NCI-H2029 treated with DMSO at 0.1 percent for 48 hours (cell line): Measurements from ENCODE around the gene SPRYD4.
"Not testable (repeated sequence)": the region's sequence is repeated elsewhere in the genome, so short reads cannot be mapped to it uniquely, and the experiment has no call there.

Source experiments
- DNase-seq: peaks from one replicate; lab custom pipeline; 2025; lab: John Stamatoyannopoulos, UW

SPRYD4 gene

GRCh38 chr12:56468216-56469006 lies at the start of gene SPRYD4:
Gene SPRYD4 (plus strand): TSS chr12:56468578. CDS start chr12:56468592, 14 bp downstream.
- DNase-seq: peak; percentile 72

- DNase-seq: no peak
Observed at GRCh38 chr12:56420411-56420810, 48.0 kb upstream of the SPRYD4 start.

- no peak for DNase-seq
Observed at GRCh38 chr12:56425193-56425592, 43.2 kb upstream of the SPRYD4 start.

DNA sequence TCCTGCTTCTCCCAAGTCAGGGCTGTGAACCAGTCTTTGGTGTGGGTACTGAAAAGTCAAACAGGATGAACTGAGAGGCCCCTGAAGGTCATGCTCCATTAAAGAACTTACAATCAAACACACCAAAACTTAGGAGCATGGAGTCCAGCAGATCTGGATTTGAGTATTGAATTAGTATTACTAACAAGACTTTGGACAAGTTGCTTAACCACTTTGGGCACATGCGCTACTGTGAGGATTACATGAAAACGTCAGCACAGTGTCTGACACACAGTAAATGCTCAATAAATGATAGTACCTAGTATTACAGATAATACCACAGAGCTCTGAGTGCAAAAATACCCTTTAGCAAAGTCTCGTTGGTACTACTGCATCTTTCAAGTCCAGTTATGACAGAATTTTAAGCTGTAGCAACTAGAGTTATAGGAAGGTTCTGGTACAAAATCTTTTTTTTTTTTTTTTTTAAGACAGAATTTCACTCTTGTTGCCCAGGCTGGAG lies 42.4 kb upstream of the SPRYD4 start:
- DNase-seq: no peak

- DNase-seq: no peak
Observed at GRCh38 chr12:56431288-56431687, 37.1 kb upstream of the SPRYD4 start.

GRCh38 chr12:56431850-56432249 lies 36.5 kb upstream of the SPRYD4 start:
- DNase-seq: no peak

DNA sequence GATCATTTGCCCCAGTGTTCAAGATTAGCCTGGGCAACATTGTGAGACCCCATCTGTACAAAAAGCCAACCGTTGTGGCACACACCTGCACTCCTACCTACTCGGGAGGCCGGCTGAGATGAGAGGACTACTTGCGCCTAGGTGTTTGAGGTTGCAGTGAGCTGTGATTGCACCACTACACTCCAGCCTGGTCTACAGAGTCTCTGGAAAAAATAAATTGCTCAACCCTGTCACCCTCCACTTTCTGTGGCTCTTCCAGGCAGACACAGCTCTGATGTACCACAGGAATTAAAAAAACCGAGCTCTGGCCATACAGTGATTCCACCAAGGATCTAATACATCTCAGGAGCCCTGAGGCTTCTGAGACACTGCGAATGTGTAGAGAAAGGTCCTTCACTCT lies 33.5 kb upstream of the SPRYD4 start:
- no peak for DNase-seq

DNA sequence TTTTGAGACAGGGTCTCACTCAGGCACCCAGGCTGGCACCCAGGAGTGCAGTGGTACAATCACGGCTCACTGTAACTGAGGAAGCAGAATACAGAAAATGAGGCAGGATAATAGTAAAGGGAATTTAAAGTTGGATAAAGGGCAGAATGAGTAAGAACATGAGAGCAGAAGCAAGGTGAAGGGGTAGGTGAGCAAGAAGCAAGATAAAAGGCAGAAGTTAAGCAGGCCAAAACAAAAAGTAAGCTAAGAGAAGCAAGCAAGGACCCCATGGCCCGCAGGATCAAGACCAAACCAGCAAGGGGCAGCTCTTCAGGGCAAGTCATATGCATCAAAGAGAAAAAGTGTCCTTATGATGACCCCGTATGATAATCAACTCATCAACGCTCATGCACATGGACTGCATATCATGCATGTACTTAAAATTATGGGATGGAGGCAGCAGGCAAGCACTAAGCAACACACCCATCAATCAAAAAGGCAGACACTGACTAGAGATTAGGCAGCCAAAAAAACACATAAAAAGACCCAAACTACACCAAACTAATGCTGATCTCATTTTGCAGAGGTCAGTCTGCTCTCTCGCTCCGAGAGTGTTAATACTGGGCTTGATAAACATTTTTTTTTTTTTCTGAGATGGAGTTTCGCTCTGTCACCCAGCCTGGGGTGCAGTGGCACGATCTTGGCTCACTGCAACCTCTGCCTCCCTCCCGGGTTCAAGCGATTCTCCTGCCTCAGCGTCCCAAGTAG lies 30.8 kb upstream of the SPRYD4 start:
- DNase-seq: no peak

DNA sequence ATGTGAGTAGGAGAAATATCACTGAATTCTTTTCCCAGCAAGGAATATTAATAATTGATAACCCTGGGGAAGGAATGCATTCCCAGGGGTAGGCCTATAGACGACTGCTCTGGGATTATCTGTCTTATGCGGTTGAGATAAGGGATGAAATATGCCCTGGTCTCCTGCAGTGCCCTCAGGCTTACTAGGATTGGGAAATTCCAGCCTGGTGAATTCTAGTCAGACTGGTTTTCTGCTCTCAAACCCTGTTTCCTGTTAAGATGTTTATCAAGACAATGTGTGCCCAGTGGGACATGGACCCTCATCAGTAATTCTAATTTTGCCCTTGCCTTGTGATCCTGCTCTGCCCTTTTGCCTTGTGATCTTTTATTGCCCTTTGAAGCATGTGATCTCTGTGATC lies 25.2 kb upstream of the SPRYD4 start:
- DNase-seq: not testable (repeated sequence)

DNA sequence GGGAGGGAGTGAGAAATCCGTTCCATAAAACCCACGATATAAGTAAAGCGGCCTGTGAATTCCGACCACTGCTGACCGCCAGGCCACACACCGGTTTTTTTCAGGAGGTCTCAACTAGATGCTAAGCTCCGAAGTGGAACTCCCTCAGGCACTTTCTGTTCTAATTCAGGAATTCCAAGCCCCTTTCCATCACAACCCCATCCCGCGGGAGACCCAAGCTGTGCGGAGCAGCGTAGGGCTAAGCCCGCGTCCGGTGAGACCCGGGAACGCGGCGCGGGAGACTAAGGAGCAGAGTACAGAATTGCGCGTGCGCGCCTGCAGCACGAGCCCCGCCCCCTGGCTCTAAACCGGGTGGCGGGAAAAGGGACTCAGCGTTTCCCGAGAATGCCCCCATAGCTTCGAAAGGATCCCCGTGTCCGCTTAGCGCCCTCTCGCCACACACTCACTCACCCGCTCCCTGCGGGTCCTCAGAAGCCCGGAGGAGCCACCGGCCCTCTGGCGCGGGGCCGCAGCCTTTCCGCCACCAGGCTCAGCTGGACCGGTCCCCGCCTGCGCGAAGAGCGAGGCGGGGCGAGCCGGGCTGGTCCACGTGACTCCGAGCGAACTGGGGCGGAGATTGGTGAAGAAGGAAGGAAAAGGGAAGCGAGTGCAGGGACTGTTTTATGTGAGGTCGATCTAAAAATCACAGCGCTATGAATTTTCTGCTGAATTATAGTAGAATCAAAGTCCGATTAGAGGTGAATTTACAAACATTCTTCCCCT lies 19.3 kb upstream of the SPRYD4 start, which contains the start of gene TIMELESS:
TIMELESS (minus strand) TSS at position 567 of the 762 bp plus-strand sequence. CDS start 15,256 bp downstream, outside the sequence.
- peak; percentile 89 for DNase-seq

DNA sequence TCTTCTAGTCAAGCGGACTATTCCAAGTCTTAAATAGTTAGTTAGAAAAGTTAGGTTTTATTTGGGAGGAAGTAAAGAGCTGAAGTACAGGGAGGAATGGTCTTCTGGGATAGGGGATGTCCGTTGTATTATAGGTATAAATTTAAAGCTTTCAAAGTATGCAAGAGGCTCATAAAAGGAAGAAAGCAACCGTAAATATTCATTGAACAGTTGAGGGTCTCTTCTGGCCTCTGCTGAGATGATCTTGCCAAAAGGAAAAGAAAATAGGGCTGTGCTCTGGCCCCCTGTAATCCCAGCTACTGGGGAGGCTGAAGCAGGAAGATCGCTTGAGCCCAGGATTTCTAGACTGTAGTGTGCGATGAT lies 18.8 kb upstream of the SPRYD4 start:
- DNase-seq: no peak

GRCh38 chr12:56450241-56450640 lies 18.1 kb upstream of the SPRYD4 start:
- no peak for DNase-seq

- no peak for DNase-seq
Observed at GRCh38 chr12:56451147-56451546, 17.2 kb upstream of the SPRYD4 start.

DNA sequence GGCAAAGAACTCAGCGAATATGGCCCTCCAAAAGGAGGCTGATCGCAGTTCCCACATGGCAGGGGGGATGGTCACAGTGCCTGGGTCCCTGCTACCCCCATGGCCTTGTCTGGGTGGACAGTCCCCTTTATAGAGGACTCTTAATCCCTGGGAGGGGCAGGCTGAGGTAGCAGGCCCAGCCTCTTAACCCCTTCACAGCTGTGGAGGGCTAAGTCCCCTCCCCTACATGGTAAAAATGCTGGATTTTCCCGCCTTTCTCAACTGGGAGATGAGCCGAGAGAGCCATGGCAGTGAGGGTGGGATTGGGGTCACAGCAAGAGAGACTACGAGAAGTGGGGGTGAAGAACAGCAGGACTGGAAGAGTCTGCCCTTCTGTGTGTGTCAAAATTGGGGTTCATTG lies 13.8 kb upstream of the SPRYD4 start, which contains the start of gene MIP:
MIP (minus strand) TSS at position 101 of the 400 bp plus-strand sequence; CDS start at position 57, 44 bp downstream.
- no peak for DNase-seq

GRCh38 chr12:56457817-56458216 lies 10.6 kb upstream of the SPRYD4 start:
- DNase-seq: no peak

- DNase-seq: no peak
Observed at GRCh38 chr12:56461235-56462159, 6.9 kb upstream of the SPRYD4 start.

DNA sequence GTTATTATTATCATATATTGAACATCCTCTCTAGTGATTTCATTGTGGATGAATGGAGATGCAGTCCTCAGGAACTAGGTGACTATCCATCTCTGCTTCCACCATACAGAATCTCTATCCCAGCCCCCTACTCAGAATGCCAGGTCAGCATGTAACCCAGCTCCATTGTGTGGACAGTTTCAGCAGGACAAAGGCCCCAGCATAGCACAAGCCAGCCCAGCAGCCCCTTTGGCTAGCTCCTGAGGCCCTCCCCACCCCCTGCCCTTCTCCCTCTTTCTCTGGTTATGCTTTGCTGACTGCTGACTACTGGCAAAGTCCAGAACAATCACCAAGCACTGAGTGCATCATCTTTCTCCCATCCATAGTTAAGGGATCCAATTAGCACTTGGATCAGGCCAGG lies 5.8 kb upstream of the SPRYD4 start:
- no peak for DNase-seq

DNA sequence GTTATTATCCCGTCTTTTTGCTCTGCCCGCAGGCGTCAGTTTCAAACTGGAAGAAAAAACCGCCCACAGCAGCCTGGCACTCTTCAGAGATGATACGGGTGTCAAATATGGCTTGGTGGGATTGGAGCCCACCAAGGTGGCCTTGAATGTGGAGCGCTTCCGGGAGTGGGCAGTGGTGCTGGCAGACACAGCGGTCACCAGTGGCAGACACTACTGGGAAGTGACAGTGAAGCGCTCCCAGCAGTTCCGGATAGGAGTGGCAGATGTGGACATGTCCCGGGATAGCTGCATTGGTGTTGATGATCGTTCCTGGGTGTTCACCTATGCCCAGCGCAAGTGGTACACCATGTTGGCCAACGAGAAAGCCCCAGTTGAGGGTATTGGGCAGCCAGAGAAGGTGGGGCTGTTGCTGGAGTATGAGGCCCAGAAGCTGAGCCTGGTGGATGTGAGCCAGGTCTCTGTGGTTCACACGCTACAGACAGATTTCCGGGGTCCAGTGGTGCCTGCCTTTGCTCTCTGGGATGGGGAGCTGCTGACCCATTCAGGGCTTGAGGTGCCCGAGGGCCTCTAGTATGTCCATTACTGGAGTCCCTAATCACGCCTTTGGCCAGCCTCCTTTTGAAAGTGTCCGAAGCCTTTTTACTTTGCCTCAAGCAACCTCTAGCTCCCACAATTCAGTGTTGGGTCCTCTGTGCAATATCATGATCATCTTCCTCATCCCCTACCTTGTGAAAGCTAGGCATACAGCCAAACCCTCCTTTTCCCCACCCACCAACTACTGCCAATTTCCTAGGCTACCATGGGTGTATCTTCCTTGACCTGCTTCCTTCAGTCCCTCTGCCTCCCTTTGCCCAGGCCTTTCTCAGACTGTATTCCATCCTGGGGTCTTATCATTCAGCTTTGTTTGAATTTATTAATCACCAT lies 891 bp downstream of the SPRYD4 start:
- DNase-seq: peak; percentile 49

DNA sequence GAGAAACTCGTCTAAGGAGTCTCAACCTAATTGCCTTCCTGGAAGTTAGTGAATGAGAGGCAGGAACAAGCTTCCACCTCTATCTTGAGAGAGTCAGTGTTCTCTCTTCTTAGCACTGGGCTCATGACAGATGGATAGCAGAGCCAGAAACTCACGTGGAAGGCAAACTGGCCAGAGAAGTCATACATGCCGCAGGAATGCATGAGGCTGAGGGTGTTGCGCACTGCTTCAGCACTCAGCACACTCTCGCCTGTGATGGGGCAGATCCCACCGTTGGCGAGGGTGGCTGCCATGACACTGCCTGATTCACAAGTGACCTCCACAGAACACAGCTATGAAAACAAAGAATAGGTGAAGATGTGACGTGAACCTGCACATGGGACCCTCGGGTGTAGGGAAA lies 6.0 kb downstream of the SPRYD4 start:
- DNase-seq: no peak

GRCh38 chr12:56476143-56476542 lies 7.8 kb downstream of the SPRYD4 start:
- no peak for DNase-seq
